Ascending aorta (tissue), 2 donors: ENCODE results near the gene CNPY4. TPM values are rescaled to one million over a fixed set of nuclear protein-coding genes. Genes with fewer than 3 reads are reported as not detected.

Experiments
- DNase-seq, 2 donors: peaks; one replicate each; pipeline ENCODE4 v3.0.0-alpha.2; 2019; ENCODE audit warnings: low spot score in 2 of 2
- H3K27ac ChIP-seq, 2 donors: fragments of 200-600 bp; sonication (generic); one replicate each; pipeline ENCODE4 v1.5.1; 2016 to 2017; ENCODE audit warnings: mild to moderate bottlenecking in 1 of 2
- H3K27me3 ChIP-seq: fragments of 200-600 bp; sonication (generic); one replicate; pipeline ENCODE4 v1.5.1; 2017
- H3K36me3 ChIP-seq, 2 donors: fragments of 200-600 bp; sonication (generic); one replicate each; pipeline ENCODE4 v1.5.1; 2016
- H3K4me1 ChIP-seq, 2 donors: fragments of 200-600 bp; sonication (generic); one replicate each; pipeline ENCODE4 v1.5.1; 2016 to 2017; ENCODE audit warnings: mild to moderate bottlenecking in 1 of 2
- H3K4me3 ChIP-seq, 2 donors: fragments of 200-600 bp; sonication (generic); one replicate each; pipeline ENCODE4 v1.5.1; 2016 to 2017; ENCODE audit warnings: mild to moderate bottlenecking in 1 of 2
- H3K9me3 ChIP-seq, 2 donors: fragments of 200-600 bp; sonication (generic); one replicate each; pipeline ENCODE4 v1.5.1; 2016
- intact Hi-C: fragments of 100-400 bp; cut with DNase I; formaldehyde crosslinking; loops from one replicate; pipeline ENCODE4 v1.15.1; 2023
- total RNA-seq: library from RNA; depleted of rRNA; stranded (reverse); fragments of >200 nt; gene quantifications from one replicate; pipeline ENCODE4 v1.1.0, GENCODE V29; 2016
- TF ChIP-seq, protein P1 (sequence below), 3 experiments: fragments of 200-600 bp in 2 of 3; fragments of 450-650 bp in 1 of 3; sonication (generic) in 2 of 3; IDR thresholded peaks; one replicate each; pipeline ENCODE4 v1.5.1; 2016 to 2019; ENCODE audit warnings: antibody characterized with exemption in 3 of 3, mild to moderate bottlenecking in 1 of 3, moderate library complexity in 1 of 3

CNPY4 gene
- total RNA-seq, 1 donor from 2014 or later: 1.4 TPM

DNA sequence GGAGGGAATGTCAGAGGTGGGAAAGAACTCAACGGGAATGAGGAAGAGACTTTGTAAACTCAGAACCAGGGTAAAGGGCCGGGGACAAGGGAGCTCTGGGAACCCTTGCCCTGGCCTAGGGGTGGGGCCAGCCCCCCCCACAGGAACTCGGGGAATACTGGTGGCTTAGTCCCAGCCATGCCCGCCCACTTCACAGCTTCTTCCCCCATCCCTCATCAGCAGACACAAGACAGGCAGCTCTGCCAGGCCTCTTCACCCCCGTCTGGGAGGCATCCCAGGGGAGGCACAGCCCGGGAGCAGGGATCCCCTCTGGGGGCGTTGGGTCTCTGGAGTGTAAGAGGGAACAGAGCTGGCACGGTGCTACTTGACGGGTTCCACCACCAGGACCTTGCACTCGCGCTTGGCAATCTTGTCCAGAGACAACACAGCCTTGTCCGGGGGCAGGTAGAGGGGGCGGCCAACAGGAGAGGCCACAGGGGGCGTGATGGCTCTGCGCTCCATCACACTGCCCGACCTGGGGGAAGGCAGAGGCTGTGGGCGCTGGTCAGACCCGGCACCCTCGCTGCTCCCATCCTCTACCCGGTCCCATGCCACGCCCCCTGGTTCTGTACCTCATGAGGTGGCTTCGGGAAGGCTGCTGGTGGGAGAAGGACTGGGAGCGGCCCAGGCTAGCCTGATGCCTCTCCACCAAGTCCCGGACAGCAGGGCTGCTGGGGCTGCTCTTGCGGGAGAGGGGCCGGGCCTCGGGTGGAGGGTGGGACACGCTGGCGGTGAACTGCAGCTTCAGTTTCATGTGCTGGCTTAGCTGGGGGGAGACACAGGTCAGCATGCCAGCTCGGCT, 35.4 kb downstream of the CNPY4 start:
- intact Hi-C loops: loop anchor here (10.0 kb wide), 1 partner anchor 540 kb away; the partner anchor contains the start of gene GIGYF1
- Histone ChIP-seq H3K9me3 (no peaks in the 10 kb centered on the region), H3K36me3 (peaks cover 27 to 37% of the 10 kb centered on the region in 2 donors), H3K27ac (peak overlapping the region in 1 of 2 donors; percentile 29), H3K4me1 (peaks cover 0 to 14% of the 10 kb centered on the region in 2 donors), H3K27me3 (no peaks in the 10 kb centered on the region), H3K4me3 (no peak overlapping the region)
- TF ChIP-seq, protein P1, sequence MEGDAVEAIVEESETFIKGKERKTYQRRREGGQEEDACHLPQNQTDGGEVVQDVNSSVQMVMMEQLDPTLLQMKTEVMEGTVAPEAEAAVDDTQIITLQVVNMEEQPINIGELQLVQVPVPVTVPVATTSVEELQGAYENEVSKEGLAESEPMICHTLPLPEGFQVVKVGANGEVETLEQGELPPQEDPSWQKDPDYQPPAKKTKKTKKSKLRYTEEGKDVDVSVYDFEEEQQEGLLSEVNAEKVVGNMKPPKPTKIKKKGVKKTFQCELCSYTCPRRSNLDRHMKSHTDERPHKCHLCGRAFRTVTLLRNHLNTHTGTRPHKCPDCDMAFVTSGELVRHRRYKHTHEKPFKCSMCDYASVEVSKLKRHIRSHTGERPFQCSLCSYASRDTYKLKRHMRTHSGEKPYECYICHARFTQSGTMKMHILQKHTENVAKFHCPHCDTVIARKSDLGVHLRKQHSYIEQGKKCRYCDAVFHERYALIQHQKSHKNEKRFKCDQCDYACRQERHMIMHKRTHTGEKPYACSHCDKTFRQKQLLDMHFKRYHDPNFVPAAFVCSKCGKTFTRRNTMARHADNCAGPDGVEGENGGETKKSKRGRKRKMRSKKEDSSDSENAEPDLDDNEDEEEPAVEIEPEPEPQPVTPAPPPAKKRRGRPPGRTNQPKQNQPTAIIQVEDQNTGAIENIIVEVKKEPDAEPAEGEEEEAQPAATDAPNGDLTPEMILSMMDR (IDR thresholded peaks at IDR 0.05): no peak
- DNase-seq: no peak

DNA sequence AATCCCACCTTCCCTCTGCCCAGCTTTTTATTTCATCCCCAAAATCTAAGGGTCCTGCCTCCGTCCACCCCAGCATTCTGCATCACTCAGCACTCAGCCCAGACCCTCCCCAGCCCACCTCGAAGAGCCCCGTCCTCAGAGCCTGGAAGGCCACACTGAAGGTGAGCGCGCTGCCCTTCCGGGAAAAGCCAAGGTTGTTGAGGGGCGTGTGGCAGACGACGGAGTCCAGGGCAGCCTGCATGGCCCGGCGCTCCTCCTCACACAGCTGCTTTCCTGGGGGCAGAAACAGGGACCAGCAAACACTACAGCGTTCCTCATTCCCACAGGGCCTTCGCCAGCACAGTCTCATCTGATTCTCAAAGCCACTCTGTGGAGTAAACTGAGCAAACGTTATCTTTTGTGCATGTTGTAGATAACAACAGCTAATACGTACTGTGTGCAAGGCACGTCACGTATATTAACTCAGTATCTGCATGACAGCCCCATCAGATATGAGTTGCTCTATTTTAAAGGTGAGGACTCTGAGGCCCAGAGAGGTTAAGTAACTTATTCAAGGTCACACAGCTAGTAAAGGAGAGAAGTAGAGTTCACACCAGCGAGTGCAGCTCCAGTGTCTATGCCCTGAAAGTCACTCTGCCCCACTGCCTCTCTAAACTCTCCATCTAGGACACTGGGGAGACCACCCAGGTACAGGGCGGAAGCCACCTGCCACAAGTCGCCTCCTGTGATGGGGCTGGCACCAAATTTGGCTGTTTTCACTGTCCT, 36.3 kb downstream of the CNPY4 start:
- TF ChIP-seq, protein P1 (IDR thresholded peaks at IDR 0.05): no peak
- no peaks in the 10 kb centered on the region for H3K9me3 ChIP-seq
- peaks cover 0 to 13% of the 10 kb centered on the region in 2 donors for H3K4me1 ChIP-seq
- H3K4me3 ChIP-seq: no peak overlapping the region
- H3K36me3 ChIP-seq: peaks cover 27 to 37% of the 10 kb centered on the region in 2 donors
- H3K27me3 ChIP-seq: no peaks in the 10 kb centered on the region
- DNase-seq: no peak
- H3K27ac ChIP-seq: no peak overlapping the region
- intact Hi-C loops: loop anchor here (10.0 kb wide), 1 partner anchor 539 kb away; the partner anchor contains the start of gene GIGYF1

DNA sequence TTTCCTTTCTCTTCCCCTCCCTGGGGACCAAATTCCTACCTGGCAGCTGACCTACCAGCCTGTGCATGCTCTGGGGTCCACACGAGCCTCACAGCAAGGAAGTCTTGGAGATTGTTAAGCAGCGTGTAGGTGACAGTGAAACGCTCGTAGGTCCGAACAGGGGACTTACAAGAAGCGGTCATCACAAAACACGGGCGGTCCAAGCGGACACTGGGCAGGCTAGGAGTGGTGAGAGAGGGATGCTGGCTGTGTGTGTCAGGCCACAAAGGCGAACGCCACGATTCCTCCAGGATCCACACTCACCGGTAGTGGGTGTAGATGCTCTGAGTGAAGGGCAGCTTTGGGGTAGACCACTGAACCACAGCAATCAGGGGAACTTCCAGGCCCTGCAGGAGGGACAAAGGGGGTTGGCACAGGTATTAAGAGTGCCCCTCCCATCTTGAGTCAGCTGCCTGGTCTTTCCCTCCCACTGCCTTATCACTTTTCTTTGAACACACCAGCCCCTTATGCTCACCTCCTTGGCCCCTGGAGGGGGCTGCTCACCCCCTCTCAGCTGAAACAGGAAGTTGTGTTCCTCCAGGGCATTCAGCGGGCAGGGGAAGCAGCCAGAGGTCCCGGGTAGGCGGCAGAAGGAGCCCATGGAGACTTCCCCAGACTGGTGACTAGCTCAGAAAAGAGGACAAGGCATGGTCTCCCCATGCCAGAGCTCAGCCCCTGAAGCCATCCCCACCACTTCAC, 37.1 kb downstream of the CNPY4 start:
- no peak for DNase-seq
- no peak overlapping the region for H3K4me3 ChIP-seq
- peaks cover 0 to 13% of the 10 kb centered on the region in 2 donors for H3K4me1 ChIP-seq
- intact Hi-C loops: loop anchor here (10.0 kb wide), 1 partner anchor 538 kb away; the partner anchor contains the start of gene GIGYF1
- no peaks in the 10 kb centered on the region for H3K9me3 ChIP-seq
- H3K27ac ChIP-seq: peak overlapping the region; percentile 79 to 83
- H3K36me3 ChIP-seq: peaks cover 27 to 37% of the 10 kb centered on the region in 2 donors
- H3K27me3 ChIP-seq: no peaks in the 10 kb centered on the region
- TF ChIP-seq, protein P1 (IDR thresholded peaks at IDR 0.05): no peak

DNA sequence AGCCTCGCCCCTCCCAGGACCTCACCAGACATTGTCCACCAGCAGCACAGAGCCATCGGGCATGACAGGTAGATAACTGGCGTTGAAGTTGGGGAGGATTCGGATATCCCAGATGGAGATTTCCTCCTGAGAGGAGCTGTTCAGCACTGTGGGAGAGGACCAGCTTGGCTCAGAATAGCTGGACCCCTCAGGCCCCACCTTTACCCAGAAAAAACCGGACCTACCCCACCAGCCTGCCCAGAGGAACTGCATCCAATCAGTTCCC, 37.6 kb downstream of the CNPY4 start:
- intact Hi-C loops: loop anchor here (10.0 kb wide), 1 partner anchor 538 kb away; the partner anchor contains the start of gene GIGYF1
- DNase-seq: no peak

More for the DNA sequence above, 37.6 kb downstream of the CNPY4 start:
- H3K4me3 ChIP-seq: no peak overlapping the region
- TF ChIP-seq, protein P1 (IDR thresholded peaks at IDR 0.05): no peak
- H3K36me3 ChIP-seq: peaks cover 27 to 37% of the 10 kb centered on the region in 2 donors
- peaks cover 0 to 13% of the 10 kb centered on the region in 2 donors for H3K4me1 ChIP-seq
- no peaks in the 10 kb centered on the region for H3K9me3 ChIP-seq
- H3K27me3 ChIP-seq: no peaks in the 10 kb centered on the region
- peak overlapping the region; percentile 79 to 83 for H3K27ac ChIP-seq
